ENCODE results near the gene CCNDBP1.
"Not testable (repeated sequence)": the region's sequence is repeated elsewhere in the genome, so short reads cannot be mapped to it uniquely, and the experiment has no call there.

Gene CCNDBP1, protein sequence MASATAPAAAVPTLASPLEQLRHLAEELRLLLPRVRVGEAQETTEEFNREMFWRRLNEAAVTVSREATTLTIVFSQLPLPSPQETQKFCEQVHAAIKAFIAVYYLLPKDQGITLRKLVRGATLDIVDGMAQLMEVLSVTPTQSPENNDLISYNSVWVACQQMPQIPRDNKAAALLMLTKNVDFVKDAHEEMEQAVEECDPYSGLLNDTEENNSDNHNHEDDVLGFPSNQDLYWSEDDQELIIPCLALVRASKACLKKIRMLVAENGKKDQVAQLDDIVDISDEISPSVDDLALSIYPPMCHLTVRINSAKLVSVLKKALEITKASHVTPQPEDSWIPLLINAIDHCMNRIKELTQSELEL
- total RNA-seq = 41.4 to 68.5 (median 57.3) reads per million in 17 experiments

DNA sequence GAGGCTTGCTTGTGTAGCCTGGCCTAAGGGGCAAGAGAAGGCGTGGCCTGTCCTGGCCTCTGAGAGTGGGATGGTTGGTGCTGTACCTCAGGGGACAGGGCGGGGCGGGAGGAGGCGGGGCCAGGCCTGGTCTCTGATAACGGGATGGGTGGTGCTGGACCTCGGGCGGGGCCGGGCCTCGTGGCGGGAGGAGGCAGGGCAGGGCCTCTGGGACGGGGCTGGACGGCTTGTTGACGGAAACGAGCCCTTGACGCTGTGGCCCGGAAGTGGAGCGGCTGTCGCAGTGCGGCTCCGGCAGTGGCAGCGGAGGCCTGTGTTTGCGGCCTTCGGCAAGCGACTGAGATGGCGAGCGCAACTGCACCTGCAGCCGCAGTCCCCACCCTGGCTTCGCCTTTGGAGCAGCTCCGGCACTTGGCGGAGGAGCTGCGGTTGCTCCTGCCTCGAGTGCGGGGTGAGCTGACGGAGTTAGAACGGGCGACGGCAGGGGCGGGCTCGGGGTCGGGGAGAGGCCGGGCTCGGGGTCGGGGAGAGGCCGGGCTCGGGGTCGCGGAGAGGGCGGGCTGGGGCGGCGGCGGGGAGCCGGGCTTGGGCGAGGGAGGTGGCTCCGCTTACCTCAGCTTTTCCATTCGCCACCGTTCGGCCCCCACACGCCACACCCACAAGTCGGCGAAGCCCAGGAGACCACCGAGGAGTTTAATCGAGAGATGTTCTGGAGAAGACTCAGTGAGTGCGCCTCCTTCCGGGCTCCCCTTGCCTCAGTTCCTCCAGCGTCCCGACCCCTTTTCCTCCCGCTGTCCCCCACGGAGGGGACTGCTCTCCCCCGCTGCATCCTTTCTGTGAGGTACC is at the start of gene CCNDBP1:
TSS of gene CCNDBP1 (plus strand) at position 247 of the 846 bp plus-strand sequence. CDS start at position 343, 96 bp downstream.
- peak; percentile 91 to 97 (median 94) for DNase-seq

DNA sequence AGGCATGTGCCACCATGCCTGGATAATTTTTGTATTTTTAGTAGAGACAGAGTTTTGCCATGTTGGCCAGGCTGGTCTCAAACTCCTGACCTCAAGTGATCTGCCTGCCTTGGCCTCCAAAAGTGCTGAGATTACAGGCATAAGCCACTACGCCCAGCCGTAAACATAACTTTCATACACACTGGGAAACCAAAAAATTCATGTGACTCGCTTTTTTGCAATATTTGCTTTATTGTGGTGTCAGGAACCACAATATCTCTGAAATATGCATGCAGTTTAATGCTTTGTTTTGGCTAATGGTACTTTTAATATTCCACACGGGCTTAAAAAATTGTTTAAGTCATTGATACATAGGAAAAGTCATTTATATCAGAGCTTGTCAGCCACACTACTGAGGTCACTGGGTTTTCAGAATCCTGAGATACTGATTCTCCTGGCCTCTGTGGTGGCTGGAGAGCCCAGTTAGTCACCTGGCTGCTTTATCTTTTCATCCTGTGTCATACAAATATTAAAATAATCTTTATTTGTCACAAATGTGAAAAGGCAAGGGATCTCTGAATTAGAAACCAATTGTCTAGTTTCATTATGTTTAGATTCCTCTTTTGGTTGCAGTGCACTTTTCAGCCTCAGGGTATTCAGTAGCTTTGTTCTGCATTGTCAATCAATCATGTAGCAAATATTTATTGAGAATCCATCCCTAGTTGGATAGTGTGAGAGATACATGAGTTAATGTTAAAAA is 41.8 kb upstream of the CCNDBP1 start:
- peak in 2 of 4 experiments; percentile 13 to 29 for DNase-seq

DNA sequence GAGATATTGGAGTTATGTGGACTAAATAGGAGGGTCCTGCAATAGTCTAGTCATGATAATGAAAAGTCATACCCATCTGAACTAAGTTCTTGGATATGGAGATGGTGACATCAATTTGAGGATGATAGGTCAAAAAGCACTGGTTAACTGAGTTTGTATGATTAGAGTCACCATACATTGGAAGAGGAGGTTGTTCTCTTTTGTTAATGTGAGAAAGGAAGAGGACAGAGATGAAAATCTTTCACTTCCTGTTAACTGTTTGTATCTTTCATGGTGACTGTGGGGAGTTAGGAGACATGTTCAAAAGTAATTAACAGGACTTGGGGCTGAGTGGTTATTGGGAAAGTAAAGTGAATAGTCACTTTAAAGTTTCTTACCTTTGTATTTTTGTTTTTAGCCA is 40.7 kb upstream of the CCNDBP1 start:
- peak in 2 of 4 experiments; percentile 33 to 38 for DNase-seq

DNA sequence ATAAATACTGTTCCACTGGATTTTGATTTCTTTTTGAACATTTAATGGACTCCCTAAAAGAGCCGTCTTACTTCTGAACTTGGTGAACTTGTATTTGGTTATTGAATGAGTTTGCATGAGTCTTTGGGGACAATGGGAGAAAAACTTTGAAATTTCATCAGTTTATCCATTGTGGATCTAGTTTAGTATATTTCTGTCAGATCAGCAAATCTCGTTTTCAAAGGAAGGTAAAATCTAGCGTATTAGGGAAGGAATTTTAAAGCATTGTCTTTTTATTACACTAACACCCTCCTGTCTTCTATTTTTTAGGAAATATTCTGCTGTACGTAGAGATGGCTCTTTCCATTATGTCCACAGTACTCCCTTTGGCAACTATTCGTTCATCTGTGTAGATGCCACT is 39.0 kb upstream of the CCNDBP1 start:
- no peak for DNase-seq

DNA sequence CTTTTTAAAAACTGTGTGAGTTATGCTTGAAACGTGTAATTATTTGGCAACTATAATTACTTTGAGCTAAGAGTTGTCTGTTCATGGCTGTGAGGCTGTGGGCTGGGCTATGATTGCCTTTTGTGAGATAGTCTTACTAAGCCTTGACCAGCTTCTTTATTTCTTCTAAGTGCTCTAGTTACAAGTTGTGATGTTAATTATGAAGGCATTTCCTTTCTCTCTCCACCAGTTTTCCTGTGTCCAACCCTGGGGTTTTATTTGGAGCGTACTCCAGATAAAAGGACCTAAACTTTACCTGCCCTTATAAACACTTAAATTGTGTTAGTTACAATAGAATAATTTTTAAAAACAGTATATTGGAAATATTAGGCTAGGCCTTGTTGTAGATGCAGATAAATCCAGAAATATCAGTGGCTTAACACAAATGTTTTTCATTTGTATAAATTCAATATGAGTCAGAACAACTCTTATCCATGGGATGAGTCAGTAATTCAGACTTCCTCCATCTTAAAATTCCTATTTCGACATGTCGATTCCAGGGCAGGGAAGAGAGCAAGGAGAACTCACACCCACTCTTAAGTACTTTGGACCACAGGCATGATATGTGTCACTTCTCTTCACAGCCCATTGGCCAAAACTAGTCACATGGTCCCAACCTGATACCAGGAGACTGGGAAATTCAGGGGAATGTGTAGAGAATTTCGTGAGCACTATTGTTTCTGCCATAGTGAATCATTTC is 34.8 kb upstream of the CCNDBP1 start:
- peak in 3 of 4 experiments; percentile 8 to 59 (median 49) for DNase-seq

DNA sequence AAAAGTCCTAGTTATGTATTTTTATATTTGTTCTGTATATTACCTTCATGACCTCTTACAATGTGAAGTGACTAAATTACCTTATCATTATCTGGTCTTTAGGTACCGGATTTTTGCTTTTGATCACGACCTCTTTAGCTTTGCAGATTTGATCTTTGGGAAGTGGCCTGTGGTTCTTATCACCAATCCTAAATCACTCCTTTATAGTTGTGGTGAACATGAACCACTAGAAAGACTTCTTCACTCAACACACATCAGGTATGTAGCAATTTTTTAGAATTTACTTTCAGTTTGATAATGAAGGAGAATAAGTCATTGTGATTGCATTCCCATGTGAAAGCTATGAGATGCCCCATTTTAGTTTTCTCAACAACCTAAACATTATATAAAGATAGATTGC is 33.5 kb upstream of the CCNDBP1 start:
- no peak for DNase-seq

DNA sequence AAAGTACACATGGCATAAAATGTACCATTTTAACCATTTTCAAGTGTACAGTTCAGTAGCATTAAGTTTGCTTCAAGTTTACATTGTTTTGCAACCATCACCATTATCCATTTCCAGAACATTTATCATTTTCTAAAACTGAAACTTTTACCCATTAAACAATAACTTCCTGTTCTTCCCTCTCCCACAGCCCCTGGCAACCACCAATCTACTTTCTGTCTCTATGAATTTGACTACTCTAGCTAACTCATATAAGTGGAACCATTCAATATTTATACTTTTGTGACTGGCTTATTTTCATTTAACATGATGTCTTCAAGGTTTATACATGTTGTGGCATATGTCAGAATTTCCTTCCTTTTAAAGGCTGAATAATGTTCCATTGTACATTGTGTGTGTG is 31.9 kb upstream of the CCNDBP1 start:
- no peak for DNase-seq

DNA sequence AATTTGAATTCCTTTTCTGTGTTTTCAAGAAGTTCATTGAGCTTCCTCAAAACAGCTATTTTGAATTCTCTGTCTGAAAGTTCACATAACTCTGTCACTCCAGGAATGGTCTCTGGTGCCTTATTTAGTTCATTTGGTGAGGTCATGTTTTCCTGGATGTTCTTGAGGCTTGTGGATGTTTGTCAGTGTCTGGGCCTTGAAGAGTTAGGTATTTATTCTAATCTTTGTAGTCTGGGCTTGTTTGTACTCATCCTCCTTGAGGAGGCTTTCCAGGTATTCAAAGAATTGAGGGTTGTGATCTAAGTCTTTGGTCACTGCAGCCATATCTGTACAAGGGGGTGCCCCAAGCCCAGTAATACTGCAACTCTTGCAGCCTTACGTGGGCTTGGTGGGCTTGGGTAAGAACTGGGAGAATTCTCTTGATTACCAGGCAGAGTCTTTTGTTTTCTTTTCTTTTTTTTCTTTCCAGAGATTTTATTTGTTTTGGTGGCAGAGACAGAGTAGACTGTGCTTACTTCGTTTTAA is 19.3 kb upstream of the CCNDBP1 start:
- DNase-seq = no peak

DNA sequence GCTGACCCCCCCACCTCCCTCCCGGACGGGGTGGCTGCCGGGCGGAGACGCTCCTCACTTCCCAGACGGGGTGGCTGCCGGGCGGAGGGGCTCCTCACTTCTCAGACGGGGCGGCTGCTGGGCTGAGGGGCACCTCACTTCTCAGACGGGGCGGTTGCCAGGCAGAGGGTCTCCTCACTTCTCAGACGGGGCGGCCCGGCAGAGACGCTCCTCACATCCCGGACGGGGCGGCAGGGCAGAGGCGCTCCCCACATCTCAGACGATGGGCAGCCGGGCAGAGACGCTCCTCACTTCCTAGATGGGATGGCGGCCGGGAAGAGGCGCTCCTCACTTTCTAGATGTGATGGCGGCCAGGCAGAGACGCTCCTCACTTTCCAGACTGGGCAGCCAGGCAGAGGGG is 17.9 kb upstream of the CCNDBP1 start:
- not testable (repeated sequence) for DNase-seq

DNA sequence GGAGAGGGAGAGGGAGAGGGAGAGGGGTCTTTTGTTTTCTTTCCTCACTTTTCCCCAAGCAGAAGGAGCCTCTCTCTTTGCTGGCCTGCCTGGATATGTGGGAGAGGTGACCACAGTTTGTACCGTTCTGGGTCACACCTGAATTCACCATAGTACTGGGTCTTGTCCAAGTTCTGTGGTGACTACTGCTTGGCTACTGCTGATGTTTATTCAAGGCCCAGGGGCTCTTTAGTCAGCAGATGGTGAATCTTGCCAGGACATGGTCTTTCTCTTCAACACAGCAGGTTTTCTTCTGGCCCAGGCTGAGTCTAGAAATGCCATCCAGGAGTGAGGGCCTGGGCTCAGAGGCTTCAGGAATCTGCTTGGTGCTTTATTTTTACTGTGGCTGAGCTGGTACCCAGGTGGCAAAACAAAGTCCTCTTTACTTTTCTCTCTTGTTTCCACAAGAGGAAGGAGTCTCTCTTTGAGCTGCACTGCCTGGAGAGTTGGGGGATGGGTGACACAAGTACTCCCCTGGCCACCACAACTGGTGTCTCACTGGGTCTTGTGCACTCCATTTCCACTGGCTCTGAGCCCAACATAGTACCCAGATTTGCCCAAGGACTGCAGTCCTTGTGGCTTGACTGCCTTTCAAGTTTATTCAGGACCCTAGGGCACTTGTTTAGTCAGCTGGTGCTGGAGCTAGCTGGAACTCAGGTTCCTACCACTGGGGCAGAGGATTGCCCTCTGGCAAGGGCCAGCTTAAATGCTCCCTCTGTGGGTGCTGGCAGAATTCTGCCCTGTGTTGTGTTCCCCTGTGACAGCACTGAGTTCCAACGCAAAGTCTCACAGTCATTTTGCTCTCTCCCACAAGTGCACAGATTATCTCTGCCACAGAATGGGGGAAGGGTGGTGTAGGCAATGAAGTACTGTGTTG is 16.8 kb upstream of the CCNDBP1 start:
- no peak for DNase-seq

DNA sequence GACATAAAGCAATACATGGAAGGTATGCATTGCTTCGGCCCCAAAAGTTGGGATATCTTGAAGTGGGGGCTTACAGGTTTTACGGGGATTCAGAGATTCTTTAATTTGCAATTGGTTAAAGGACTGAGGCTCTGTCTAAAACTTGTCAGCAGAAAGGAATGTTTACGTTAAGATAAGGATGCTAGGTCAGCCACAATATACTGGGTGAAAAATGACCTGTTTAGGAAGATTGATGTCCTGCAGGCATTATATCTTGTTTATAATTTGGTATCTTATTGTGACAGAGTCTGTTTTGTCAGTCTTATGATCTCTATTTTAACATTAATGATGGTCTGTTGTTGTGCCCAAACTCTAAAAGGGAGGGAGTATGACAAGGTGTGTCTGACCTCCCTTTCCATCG is 15.3 kb upstream of the CCNDBP1 start:
- DNase-seq = no peak

DNA sequence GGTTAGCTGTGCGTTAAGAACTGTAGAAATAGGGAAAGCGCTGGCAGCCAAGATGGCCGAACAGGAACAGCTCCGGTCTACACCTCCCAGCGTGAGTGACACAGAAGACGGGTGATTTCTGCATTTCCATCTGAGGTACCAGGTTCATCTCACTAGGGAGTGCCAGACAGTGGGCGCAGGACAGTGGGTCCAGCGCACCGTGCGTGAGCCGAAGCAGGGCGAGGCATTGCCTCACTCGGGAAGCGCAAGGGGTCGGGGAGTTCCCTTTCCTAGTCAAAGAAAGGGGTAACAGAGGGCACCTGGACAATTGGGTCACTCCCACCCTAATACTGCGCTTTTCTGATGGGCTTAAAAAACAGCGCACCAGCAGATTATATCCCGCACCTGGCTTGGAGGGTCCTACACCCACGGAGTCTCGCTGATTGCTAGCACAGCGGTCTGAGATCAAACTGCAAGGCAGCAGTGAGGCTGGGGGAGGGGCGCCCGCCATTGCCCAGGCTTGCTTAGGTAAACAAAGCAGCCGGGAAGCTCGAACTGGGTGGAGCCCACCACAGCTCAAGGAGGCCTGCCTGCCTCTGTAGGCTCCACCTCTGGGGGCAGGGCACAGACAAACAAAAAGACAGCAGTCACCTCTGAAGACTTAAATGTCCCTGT is 9.4 kb upstream of the CCNDBP1 start:
- DNase-seq = not testable (repeated sequence)

DNA sequence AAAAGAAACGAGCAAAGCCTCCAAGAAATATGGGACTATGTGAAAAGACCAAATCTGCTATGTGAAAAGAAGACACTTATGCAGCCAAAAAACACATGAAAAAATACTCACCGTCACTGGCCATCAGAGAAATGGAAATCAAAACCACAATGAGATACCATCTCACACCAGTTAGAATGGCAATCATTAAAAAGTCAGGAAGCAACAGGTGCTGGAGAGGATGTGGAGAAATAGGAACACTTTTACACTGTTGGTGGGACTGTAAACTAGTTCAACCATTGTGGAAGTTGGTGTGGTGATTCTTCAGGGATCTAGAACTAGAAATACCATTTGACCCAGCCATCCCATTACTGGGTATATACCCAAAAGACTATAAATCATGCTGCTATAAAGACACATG is 8.1 kb upstream of the CCNDBP1 start:
- not testable (repeated sequence) for DNase-seq

DNA sequence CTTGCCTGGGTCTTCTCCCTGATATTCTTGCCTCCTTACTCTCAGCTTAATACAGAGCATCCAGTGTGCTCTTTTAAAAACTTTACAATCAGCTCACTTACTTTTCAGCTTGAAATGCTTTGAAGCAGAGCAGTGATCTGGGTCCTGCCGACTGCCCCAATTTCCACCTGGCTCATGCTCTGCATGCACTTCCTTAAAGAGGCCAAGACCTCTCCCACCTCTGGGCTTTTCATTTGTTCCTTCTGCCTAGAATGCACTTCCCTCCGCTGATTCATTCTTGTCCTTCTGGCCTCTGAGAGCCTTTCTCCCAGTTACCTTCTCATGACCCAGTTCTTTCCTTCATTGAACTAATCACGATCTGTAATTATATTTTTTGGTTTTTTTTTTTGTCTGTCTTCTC is 1.9 kb upstream of the CCNDBP1 start:
- DNase-seq = no peak

DNA sequence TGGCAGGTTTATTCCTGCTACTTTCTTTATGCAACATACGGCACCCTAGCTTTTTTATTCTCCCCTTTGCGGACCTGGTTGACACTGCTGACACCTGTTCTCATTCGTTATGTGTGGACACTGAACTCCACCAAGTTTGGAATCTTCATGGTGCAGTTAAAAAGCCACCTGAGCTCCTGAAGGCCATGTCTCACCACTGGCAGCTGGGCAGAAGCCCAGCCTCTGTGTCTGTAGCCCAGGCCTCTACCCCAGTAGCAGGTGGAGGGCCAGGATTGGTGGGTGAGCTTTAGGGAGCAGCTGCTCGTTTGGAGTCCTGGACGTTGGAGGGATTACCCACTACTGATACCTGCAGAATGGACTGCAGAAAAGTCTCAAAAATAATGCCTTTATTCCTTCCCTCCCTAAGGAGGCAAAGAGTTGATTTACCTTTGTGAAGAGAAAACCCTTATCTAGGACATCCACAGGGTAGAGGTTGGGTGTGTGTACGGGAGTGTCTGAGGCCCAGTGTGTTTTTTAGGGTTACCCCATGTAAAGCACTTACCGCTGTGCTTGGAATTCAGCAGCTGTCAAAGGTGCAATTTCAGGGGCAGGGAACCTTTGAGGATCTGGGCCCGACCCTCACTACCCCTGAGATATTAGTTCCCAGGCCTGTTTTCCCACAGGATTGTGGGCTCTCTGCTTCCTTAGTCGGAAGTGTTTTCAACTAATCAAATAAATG is 637 bp upstream of the CCNDBP1 start:
- no peak for DNase-seq

DNA sequence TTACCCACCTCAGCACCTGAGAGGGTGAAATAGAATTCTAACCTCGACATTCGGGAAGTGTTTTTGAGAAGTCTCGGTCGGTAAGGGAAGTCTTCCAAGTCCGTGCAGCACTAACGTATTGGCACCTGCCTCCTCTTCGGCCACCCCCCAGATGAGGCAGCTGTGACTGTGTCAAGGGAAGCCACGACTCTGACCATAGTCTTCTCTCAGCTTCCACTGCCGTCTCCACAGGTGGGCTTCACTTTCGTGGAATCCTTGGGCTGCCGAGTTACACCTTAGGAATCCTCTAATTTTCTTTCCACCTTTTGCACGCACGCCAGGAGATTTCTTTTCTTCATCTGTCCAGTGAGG is 775 bp downstream of the CCNDBP1 start:
- peak in 2 of 4 experiments; percentile 15 to 41 for DNase-seq

DNA sequence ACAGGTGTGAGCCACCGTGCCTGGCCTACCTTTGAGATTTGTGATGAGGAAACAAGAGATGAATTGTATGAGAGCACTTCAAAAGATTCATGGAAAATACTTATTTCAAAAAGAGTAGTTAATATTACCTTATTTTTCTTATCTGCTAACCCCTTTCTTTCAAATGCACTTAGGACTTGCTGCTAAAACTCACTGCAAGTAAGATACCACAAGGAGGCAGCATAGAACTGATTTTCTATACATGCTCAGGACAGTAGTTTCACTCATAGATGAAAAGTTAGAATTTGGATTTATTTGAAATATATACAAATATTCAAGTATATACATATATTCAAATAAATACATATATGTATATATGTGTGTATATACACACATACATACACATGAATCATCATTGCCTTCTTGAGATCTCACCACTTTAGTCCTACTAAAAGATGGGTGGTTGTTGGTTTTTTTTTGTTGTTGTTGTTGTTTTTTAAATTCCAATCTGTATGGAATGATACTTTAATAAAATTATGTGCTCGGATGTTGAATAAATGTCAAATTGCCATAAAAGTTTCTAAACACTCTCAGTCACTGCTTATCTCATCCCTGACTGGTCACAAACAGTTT is 2.4 kb downstream of the CCNDBP1 start:
- DNase-seq = peak; percentile 47 to 78 (median 66)

DNA sequence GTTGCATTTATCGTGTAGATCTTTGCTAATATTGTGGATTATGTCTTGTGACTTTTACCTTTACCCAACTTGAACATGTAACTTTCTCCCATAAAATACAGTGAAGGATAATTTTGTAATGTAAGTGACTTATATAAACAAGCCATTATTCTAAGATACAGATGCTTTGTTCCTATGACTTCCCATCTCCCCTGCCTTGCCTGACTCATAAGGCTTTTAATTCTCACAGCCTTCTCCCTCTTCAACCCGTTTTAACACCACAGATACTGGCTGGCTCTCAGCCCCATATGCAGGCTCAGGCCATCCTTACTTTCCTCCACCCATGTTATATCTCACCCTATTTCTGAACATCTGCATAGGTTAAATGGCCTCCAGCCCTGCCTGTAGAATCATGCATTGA is 4.1 kb downstream of the CCNDBP1 start:
- DNase-seq = no peak

DNA sequence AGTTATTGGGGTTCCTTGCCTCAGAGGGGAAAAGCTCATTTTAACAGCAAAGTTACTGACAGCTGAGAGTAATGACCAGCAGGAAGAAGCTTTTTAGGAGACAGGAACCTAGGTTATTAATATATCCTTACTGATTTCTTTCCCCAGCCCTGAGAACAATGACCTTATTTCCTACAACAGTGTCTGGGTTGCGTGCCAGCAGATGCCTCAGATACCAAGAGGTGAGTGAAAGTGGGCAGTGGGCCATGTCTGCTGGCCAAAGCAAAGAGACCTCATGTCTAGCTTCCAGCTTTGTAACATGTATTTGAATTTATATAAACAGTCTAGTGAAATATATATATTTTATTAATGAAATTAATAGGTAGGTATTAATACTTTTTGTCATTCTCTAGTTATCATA is 5.0 kb downstream of the CCNDBP1 start:
- no peak for DNase-seq
